H1 (cell line): Measurements from ENCODE around the gene TRPM1. TPM values are rescaled to one million over a fixed set of nuclear protein-coding genes. Genes with fewer than 3 reads are reported as not detected.

ENCODE experiments used
- CTCF ChIA-PET: fragments of 300-600 bp; sonication (Branson Sonifier 250); formaldehyde crosslinking; loops from one replicate; lab custom pipeline; 2021; ENCODE audit not compliant: partially characterized antibody; lab: Charles Lee
- POLR2A ChIA-PET: fragments of 300-600 bp; sonication (Branson Sonifier 250); formaldehyde crosslinking; loops from one replicate; lab custom pipeline; 2021; ENCODE audit warnings: inconsistent platforms; ENCODE audit not compliant: partially characterized antibody; lab: Charles Lee
- DNase-seq, 2 experiments: peaks; one replicate each; pipeline versions ENCODE4 v3.0.0 to v3.0.0-alpha.2; 2010 to 2022; ENCODE audit warnings: low spot score in 2 of 2, low read depth in 1 of 2, mixed read lengths in 1 of 2
- FAIRE-seq: peaks from 2 replicates; lab custom pipeline; 2011; peaks lifted over from hg19 to GRCh38; lab: Jason Lieb, UNC
- H2AFZ ChIP-seq: 2 replicates; pipeline ENCODE4 v1.8.1; 2012; ENCODE audit warnings: low read length, inconsistent platforms
- H2AK5ac ChIP-seq: 2 replicates; pipeline ENCODE4 v1.6.1; 2013; ENCODE audit warnings: low read depth, low read length
- H2BK120ac ChIP-seq: replicated peaks from 2 replicates; pipeline ENCODE3; 2013; ENCODE audit warnings: low read depth, low read length, inconsistent platforms
- H2BK12ac ChIP-seq: 2 replicates; pipeline ENCODE4 v1.6.1; 2013; ENCODE audit warnings: low read depth, low read length
- H2BK15ac ChIP-seq: 2 replicates; pipeline ENCODE4 v1.6.1; 2013; ENCODE audit warnings: low read length
- H2BK20ac ChIP-seq: 2 replicates; pipeline ENCODE4 v1.6.1; 2013; ENCODE audit warnings: low read length
- H2BK5ac ChIP-seq: 2 replicates; pipeline ENCODE4 v1.6.1; 2013; ENCODE audit warnings: low read depth, low read length
- H3K14ac ChIP-seq: 2 replicates; pipeline ENCODE4 v1.6.1; 2013; ENCODE audit warnings: inconsistent platforms; ENCODE audit not compliant: insufficient read length
- H3K18ac ChIP-seq: 2 replicates; pipeline ENCODE4 v1.6.1; 2013; ENCODE audit warnings: low read length; ENCODE audit errors: extremely low read depth
- H3K23ac ChIP-seq: 2 replicates; pipeline ENCODE4 v1.6.1; 2013; ENCODE audit warnings: inconsistent platforms; ENCODE audit not compliant: insufficient read length
- H3K23me2 ChIP-seq: 2 replicates; pipeline ENCODE4 v1.6.1; 2013; ENCODE audit warnings: low read depth, low read length
- H3K27ac ChIP-seq: 2 replicates; pipeline ENCODE4 v1.6.1; 2011; ENCODE audit warnings: low read depth, low read length, inconsistent platforms
- H3K27me3 ChIP-seq, 4 experiments: replicated peaks in 1 of 4; 1 replicate in 1 of 4; 2 replicates in 3 of 4; pipeline versions ENCODE4 v1.6.1 to v1.8.1; 2011 to 2013; ENCODE audit warnings: low read length in 3 of 4, mild to moderate bottlenecking in 3 of 4, inconsistent platforms in 2 of 4, mixed read lengths in 2 of 4, moderate library complexity in 1 of 4; ENCODE audit not compliant: control insufficient read depth in 3 of 4, insufficient read depth in 3 of 4; ENCODE audit errors: extremely low read depth in 1 of 4
- H3K36me3 ChIP-seq, 4 experiments: 2 replicates each; pipeline versions ENCODE4 v1.6.1 to v1.8.1; 2011 to 2013; ENCODE audit warnings: mild to moderate bottlenecking in 4 of 4, low read length in 3 of 4, moderate library complexity in 2 of 4, control low read depth in 1 of 4, inconsistent platforms in 1 of 4; ENCODE audit not compliant: insufficient read depth in 4 of 4, control insufficient read depth in 2 of 4
- H3K4ac ChIP-seq: replicated peaks from 2 replicates; pipeline ENCODE3; 2013; ENCODE audit warnings: low read length, low read depth, mixed read lengths, inconsistent platforms; ENCODE audit not compliant: insufficient read length
- H3K4me1 ChIP-seq, 4 experiments: replicated peaks in 1 of 4; 1 replicate in 1 of 4; 2 replicates in 3 of 4; pipeline versions ENCODE4 v1.6.1 to v1.8.1; 2011 to 2013; ENCODE audit warnings: low read length in 3 of 4, inconsistent platforms in 2 of 4, mixed read lengths in 1 of 4; ENCODE audit not compliant: insufficient read depth in 4 of 4, control insufficient read depth in 3 of 4
- H3K4me2 ChIP-seq, 2 experiments: 2 replicates each; pipeline versions ENCODE4 v1.6.1 to v1.8.1; 2011 to 2013; ENCODE audit warnings: low read depth in 2 of 2, low read length in 2 of 2, control low read depth in 1 of 2, inconsistent platforms in 1 of 2, mild to moderate bottlenecking in 1 of 2; ENCODE audit not compliant: insufficient read depth in 1 of 2
- H3K4me3 ChIP-seq, 4 experiments: fragments of 200-600, 300-600 bp in 1 of 4; sonication (generic), shearing (Covaris generic), sonication (Bioruptor Twin) in 1 of 4; 2 replicates each; pipeline versions ENCODE4 v1.5.1 to v1.8.1; 2011 to 2016; ENCODE audit warnings: low read length in 4 of 4, low read depth in 3 of 4, control low read depth in 2 of 4, inconsistent platforms in 2 of 4, mild to moderate bottlenecking in 2 of 4, mixed read lengths in 1 of 4, moderate library complexity in 1 of 4; ENCODE audit not compliant: insufficient read depth in 2 of 4; ENCODE audit errors: extremely low read depth in 1 of 4
- H3K56ac ChIP-seq: replicated peaks from 2 replicates; pipeline ENCODE3; 2013; ENCODE audit warnings: low read depth, mild to moderate bottlenecking, mixed read lengths, low read length, inconsistent platforms; ENCODE audit not compliant: insufficient read length
- H3K79me1 ChIP-seq: 2 replicates; pipeline ENCODE4 v1.6.1; 2013; ENCODE audit warnings: low read depth, low read length, control low read depth
- H3K79me2 ChIP-seq, 2 experiments: 2 replicates each; pipeline versions ENCODE4 v1.6.1 to v1.8.1; 2012 to 2013; ENCODE audit warnings: low read length in 2 of 2, mild to moderate bottlenecking in 2 of 2, inconsistent platforms in 1 of 2; ENCODE audit not compliant: insufficient read depth in 2 of 2, control insufficient read depth in 1 of 2
- H3K9ac ChIP-seq, 4 experiments: replicated peaks in 1 of 4; 1 replicate in 1 of 4; 2 replicates in 3 of 4; pipeline versions ENCODE4 v1.6.1 to v1.8.1; 2011 to 2013; ENCODE audit warnings: low read depth in 3 of 4, low read length in 3 of 4, control low read depth in 2 of 4, mild to moderate bottlenecking in 2 of 4, moderate library complexity in 2 of 4, inconsistent platforms in 1 of 4; ENCODE audit errors: extremely low read depth in 1 of 4
- H3K9me3 ChIP-seq, 2 experiments: 2 replicates each; pipeline versions ENCODE4 v1.6.1 to v1.8.1; 2012 to 2013; ENCODE audit warnings: mild to moderate bottlenecking in 2 of 2, moderate library complexity in 2 of 2, control low read depth in 1 of 2, inconsistent platforms in 1 of 2, low read depth in 1 of 2, low read length in 1 of 2, mixed read lengths in 1 of 2; ENCODE audit not compliant: insufficient read depth in 2 of 2
- H4K20me1 ChIP-seq, 2 experiments: replicated peaks in 1 of 2; 2 replicates each; pipeline versions ENCODE3 to v1.8.1; 2011 to 2013; ENCODE audit warnings: inconsistent platforms in 2 of 2, low read length in 2 of 2, mild to moderate bottlenecking in 1 of 2; ENCODE audit not compliant: insufficient read depth in 2 of 2, control insufficient read depth in 1 of 2
- H4K5ac ChIP-seq: 2 replicates; pipeline ENCODE4 v1.6.1; 2013; ENCODE audit warnings: low read length, low read depth, mixed read lengths, inconsistent platforms; ENCODE audit not compliant: insufficient read length
- H4K8ac ChIP-seq: 2 replicates; pipeline ENCODE4 v1.8.0; 2013; ENCODE audit warnings: mild to moderate bottlenecking, moderate library complexity, low read length, inconsistent platforms; ENCODE audit not compliant: insufficient read depth; ENCODE audit errors: extremely low read depth
- H4K91ac ChIP-seq: replicated peaks from 2 replicates; pipeline ENCODE3; 2013; ENCODE audit warnings: low read length, mixed read lengths, inconsistent platforms; ENCODE audit not compliant: insufficient read length
- CEBPB ChIP-seq: IDR thresholded peaks from 2 replicates; pipeline ENCODE4 v1.6.1; 2012; ENCODE audit warnings: low read depth, low read length
- CTCF ChIP-seq, 3 experiments: IDR thresholded peaks; 1 replicate in 2 of 3; 2 replicates in 1 of 3; pipeline versions ENCODE4 v1.5.1 to v1.6.1; 2011; ENCODE audit warnings: low read length in 3 of 3, mild to moderate bottlenecking in 3 of 3, inconsistent platforms in 2 of 3, low read depth in 1 of 3, moderate library complexity in 1 of 3; ENCODE audit not compliant: insufficient read depth in 1 of 3; ENCODE audit errors: control extremely low read depth in 1 of 3
- FOSL1 ChIP-seq: IDR thresholded peaks from 2 replicates; pipeline ENCODE4 v1.6.1; 2011; ENCODE audit warnings: mild to moderate bottlenecking, low read depth, low read length, moderate library complexity; ENCODE audit not compliant: insufficient read depth
- SIN3A ChIP-seq, 2 experiments: IDR thresholded peaks in 1 of 2; conservative IDR thresholded peaks in 1 of 2; 2 replicates each; pipeline ENCODE4 v1.6.1; 2011 to 2012; ENCODE audit warnings: low read length in 2 of 2, improper control_type of control experiment in 1 of 2, low read depth in 1 of 2, mild to moderate bottlenecking in 1 of 2
- SP1 ChIP-seq: IDR thresholded peaks from 2 replicates; pipeline ENCODE4 v1.6.1; 2011; ENCODE audit warnings: low read depth, low read length
- SP4 ChIP-seq: IDR thresholded peaks from 2 replicates; pipeline ENCODE4 v1.6.1; 2012; ENCODE audit warnings: low read length, inconsistent platforms
- SRF ChIP-seq: IDR thresholded peaks from 2 replicates; pipeline ENCODE4 v1.6.1; 2011; ENCODE audit warnings: mild to moderate bottlenecking, low read depth, low read length, moderate library complexity
- SUZ12 ChIP-seq: fragments of 200-600 bp; sonication (generic); IDR thresholded peaks from 2 replicates; pipeline ENCODE4 v1.6.1; 2012; ENCODE audit warnings: mild to moderate bottlenecking, inconsistent platforms, low read length, moderate library complexity, mixed read lengths
- WGBS, 2 experiments: shearing (Covaris generic) in 1 of 2; methylation state at CpG; one replicate each; pipeline versions ENCODE4 v1.1.6 to v1.1.7; 2013 to 2015; ENCODE audit warnings: low lambda C conversion rate in 2 of 2, mixed read lengths in 2 of 2, inconsistent platforms in 1 of 2, low coverage in 1 of 2, missing lambda C conversion rate in 1 of 2; ENCODE audit not compliant: insufficient replicate concordance in 2 of 2, insufficient coverage in 1 of 2, insufficient read length in 1 of 2; ENCODE audit errors: extremely low coverage in 1 of 2, missing lambda C conversion rate in 1 of 2; 5-methylcytosine and 5-hydroxymethylcytosine counted together
- polyA plus RNA-seq, 7 experiments: library from polyadenylated mRNA; depleted of rRNA in 3 of 7; stranded (reverse) in 5 of 7; unstranded in 2 of 7; fragments of >200 nt in 5 of 7; fragments of 200-250 nt in 2 of 7; gene quantifications; 1 replicate in 5 of 7; 2 replicates in 1 of 7; 4 replicates in 1 of 7; pipeline versions ENCODE4 v1.2.1 to v1.2.3, GENCODE V29; 2011 to 2013; ENCODE audit warnings: missing spikeins in 2 of 7, mixed read lengths in 2 of 7
- total RNA-seq: library from RNA; stranded (reverse); fragmentation: NEBNext Ultra II Directional; extraction: Animal tissue kit (Norgen Biotek cat#: 25700); gene quantifications from 2 replicates; pipeline ENCODE4 v1.2.1, GENCODE V29; 2021
- TF ChIP-seq, protein P1 (sequence below): IDR thresholded peaks from 2 replicates; pipeline ENCODE4 v1.6.1; 2011; ENCODE audit warnings: low read depth, mild to moderate bottlenecking, low read length; ENCODE audit not compliant: insufficient read depth

The TRPM1 gene
- total and polyA plus RNA-seq, 2 of the 8 experiments (the other 6 are each of a cell fraction or from before 2014, with no cell fraction given), result 0.05 TPM; not detected in 1

DNA sequence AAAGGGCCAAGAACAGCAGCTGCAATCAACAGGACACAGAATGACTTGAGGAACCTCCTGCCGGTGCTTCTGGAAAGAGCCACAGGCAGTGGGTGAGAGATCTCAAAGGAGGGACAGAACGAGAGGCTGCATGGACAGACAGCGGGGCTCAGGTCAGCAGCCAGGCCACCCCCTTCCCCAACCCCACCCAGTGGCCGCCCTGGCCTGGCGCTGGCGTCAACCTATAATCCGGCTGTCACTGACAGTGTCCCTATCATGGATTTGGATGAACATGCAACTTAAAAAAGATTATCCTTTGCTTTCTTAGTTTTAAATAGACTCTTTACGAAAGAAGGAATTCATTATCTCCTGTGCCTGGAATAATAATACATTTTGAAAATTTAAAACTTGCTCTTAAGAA lies 54.1 kb downstream of the TRPM1 start:
- POLR2A ChIA-PET, result no interaction called here
- Histone ChIP-seq H3K23me2 (0 out of 2 replicates have a peak, but pooled peaks cover 3% of the 10 kb centered on the region), H4K5ac (no peak overlapping the region), H3K9ac (no peak overlapping the region), H3K4me3 (no peak overlapping the region), H3K23ac (no peak overlapping the region), H3K4ac (no peak overlapping the region), H2AFZ (peak overlapping the region; percentile 99; the same call in 1 of the 2 replicates), H3K27ac (no peak overlapping the region), H3K79me1 (no peaks in the 10 kb centered on the region), H2BK120ac (no peak overlapping the region), H2BK5ac (no peak overlapping the region), H4K8ac (no peak overlapping the region), H2BK20ac (0 out of 2 replicates have a peak overlapping the region, but pooled peaks have one; percentile 72), H2BK15ac (no peak overlapping the region), H2BK12ac (no peak overlapping the region), H4K20me1 (no peaks in the 10 kb centered on the region), H3K14ac (no peak overlapping the region), H2AK5ac (no peak overlapping the region), H3K9me3 (no peaks in the 10 kb centered on the region), H3K27me3 (no peaks in the 10 kb centered on the region; a peak in 1 of 7 replicates), H3K79me2 (no peaks in the 10 kb centered on the region), H3K36me3 (no peaks in the 10 kb centered on the region), H3K4me2 (no peak overlapping the region), H3K18ac (no peak overlapping the region), H4K91ac (no peak overlapping the region), H3K56ac (no peak overlapping the region), H3K4me1 (peaks cover 0 to 5% (median 3%) of the 10 kb centered on the region in 4 experiments; a peak in 1 of 7 replicates)
- WGBS, 2 experiments, result 94% methylated on average over 7 of the region's 8 CpGs; no CpG with 5 or more reads in 1 of the 2 experiments
- no peak for DNase-seq
- FAIRE-seq, result no peak
- CTCF ChIA-PET, result interaction anchor here (1.1 to 1.7 kb wide), 3 partner anchors 33 to 82 kb away, joined by 3 to 6 read pairs (median 4); no protein-coding TSS in a partner anchor
- no peak for TF ChIP-seq FOSL1
- TF ChIP-seq, protein P1, sequence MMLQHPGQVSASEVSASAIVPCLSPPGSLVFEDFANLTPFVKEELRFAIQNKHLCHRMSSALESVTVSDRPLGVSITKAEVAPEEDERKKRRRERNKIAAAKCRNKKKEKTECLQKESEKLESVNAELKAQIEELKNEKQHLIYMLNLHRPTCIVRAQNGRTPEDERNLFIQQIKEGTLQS, result no peak
- no peak for TF ChIP-seq SRF
- no peak for TF ChIP-seq SP4
- TF ChIP-seq SIN3A (conservative IDR thresholded peaks at IDR 0.05 in 1 of 2, IDR thresholded peaks at IDR 0.05 in 1 of 2; ENCODE audit: low read depth in 1 of 2, low read length in 2 of 2), result no peak
- no peak for TF ChIP-seq CEBPB
- no peak for TF ChIP-seq SP1
- TF ChIP-seq CTCF (IDR thresholded peaks at IDR 0.05; ENCODE audit: control extremely low read depth in 1 of 3, insufficient read depth in 1 of 3, low read depth in 1 of 3, low read length in 3 of 3), result no peak
- no peak for TF ChIP-seq SUZ12
